HG02798 (cell line): Measurements from ENCODE around the gene PLEKHB1.
"Not testable (repeated sequence)": the region's sequence is repeated elsewhere in the genome, so short reads cannot be mapped to it uniquely, and the experiment has no call there.

Experiments
- ATAC-seq: cut with Tn5 transposase; IDR thresholded peaks from one replicate; pipeline ENCODE4 v1.9.1; 2021; ENCODE audit warnings: mild to moderate bottlenecking; ENCODE audit not compliant: unreplicated experiment, poor library complexity

PLEKHB1 gene

GRCh38 chr11:73667891-73668290, 21.5 kb downstream of the PLEKHB1 start:
- no peak for ATAC-seq

- ATAC-seq, result no peak
Observed at GRCh38 chr11:73670808-73671207, 24.4 kb downstream of the PLEKHB1 start.

- ATAC-seq, result no peak
Observed at GRCh38 chr11:73671701-73672100, 25.3 kb downstream of the PLEKHB1 start.

GRCh38 chr11:73676552-73676951, 30.2 kb downstream of the PLEKHB1 start:
- ATAC-seq, result not testable (repeated sequence)

- ATAC-seq, result no peak
Observed at GRCh38 chr11:73680687-73681086, 34.3 kb downstream of the PLEKHB1 start.

- no peak for ATAC-seq
Observed at GRCh38 chr11:73693899-73694525, 47.6 kb downstream of the PLEKHB1 start.

- no peak for ATAC-seq
Observed at GRCh38 chr11:73705053-73705452, 58.7 kb downstream of the PLEKHB1 start.

- no peak for ATAC-seq
Observed at GRCh38 chr11:73710964-73711363, 64.6 kb downstream of the PLEKHB1 start.
